Measurements from ENCODE around the gene PIP5KL1.

The PIP5KL1 gene

GRCh38 chr9:127905004-127905728 lies 25.4 kb downstream of the PIP5KL1 start:
- TF ChIP-seq, protein P1, sequence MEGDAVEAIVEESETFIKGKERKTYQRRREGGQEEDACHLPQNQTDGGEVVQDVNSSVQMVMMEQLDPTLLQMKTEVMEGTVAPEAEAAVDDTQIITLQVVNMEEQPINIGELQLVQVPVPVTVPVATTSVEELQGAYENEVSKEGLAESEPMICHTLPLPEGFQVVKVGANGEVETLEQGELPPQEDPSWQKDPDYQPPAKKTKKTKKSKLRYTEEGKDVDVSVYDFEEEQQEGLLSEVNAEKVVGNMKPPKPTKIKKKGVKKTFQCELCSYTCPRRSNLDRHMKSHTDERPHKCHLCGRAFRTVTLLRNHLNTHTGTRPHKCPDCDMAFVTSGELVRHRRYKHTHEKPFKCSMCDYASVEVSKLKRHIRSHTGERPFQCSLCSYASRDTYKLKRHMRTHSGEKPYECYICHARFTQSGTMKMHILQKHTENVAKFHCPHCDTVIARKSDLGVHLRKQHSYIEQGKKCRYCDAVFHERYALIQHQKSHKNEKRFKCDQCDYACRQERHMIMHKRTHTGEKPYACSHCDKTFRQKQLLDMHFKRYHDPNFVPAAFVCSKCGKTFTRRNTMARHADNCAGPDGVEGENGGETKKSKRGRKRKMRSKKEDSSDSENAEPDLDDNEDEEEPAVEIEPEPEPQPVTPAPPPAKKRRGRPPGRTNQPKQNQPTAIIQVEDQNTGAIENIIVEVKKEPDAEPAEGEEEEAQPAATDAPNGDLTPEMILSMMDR (IDR thresholded peaks at IDR 0.05; ENCODE audit: low read depth, low read length): no peak
- TF ChIP-seq EZH2phosphoT487 (IDR thresholded peaks at IDR 0.05; ENCODE audit: low read depth): no peak
- H2AFZ ChIP-seq (ENCODE audit: low read depth, low read length): no peak overlapping the region
- H3K4me1 ChIP-seq (ENCODE audit: low read length): peaks cover 78% of the 10 kb centered on the region
- peaks cover 21% of the 10 kb centered on the region for H4K20me1 ChIP-seq (ENCODE audit: insufficient read depth, low read length)
- peak overlapping the region; percentile 12; the same call in 1 of the 2 replicates for H3K9ac ChIP-seq (ENCODE audit: low read length)
- peaks cover 23% of the 10 kb centered on the region for H3K79me2 ChIP-seq (ENCODE audit: low read length)
- no peaks in the 10 kb centered on the region for H3K27me3 ChIP-seq (ENCODE audit: low read depth, low read length)
- H3K27ac ChIP-seq (ENCODE audit: low read length): peak overlapping the region; percentile 78
- peaks cover 29% of the 10 kb centered on the region for H3K36me3 ChIP-seq (replicated peaks; ENCODE audit: low read depth, low read length)
- H3K4me2 ChIP-seq (ENCODE audit: low read length): peak overlapping the region; percentile 53
- no peak overlapping the region for H3K4me3 ChIP-seq (ENCODE audit: low read length)
- H3K9me3 ChIP-seq (ENCODE audit: insufficient read depth, low read length): no peaks in the 10 kb centered on the region

DNA sequence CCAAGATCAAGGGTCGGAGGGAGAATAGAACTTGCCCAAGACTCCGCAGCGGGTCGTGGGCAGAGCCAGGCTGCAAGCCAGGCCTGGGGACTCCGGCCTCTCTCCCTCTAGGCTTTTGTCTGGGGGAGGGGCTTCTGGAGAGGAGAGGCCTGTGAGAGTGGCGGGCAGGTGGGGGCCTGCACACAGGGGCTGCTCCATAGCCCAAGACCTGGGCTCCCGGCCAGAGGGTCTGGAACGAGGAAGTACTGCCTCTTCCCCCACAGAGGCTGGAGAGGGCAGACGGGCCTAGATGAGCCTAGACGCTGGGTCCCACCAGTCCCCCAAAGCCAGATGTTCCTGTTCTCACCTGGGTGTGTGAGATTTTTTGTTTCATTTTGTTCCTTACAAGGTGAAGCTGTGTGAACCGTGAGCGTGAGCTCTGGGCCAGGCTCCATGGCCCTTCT lies 26.0 kb downstream of the PIP5KL1 start:
- H3K4me1 ChIP-seq (ENCODE audit: low read length): peaks cover 77% of the 10 kb centered on the region

DNA sequence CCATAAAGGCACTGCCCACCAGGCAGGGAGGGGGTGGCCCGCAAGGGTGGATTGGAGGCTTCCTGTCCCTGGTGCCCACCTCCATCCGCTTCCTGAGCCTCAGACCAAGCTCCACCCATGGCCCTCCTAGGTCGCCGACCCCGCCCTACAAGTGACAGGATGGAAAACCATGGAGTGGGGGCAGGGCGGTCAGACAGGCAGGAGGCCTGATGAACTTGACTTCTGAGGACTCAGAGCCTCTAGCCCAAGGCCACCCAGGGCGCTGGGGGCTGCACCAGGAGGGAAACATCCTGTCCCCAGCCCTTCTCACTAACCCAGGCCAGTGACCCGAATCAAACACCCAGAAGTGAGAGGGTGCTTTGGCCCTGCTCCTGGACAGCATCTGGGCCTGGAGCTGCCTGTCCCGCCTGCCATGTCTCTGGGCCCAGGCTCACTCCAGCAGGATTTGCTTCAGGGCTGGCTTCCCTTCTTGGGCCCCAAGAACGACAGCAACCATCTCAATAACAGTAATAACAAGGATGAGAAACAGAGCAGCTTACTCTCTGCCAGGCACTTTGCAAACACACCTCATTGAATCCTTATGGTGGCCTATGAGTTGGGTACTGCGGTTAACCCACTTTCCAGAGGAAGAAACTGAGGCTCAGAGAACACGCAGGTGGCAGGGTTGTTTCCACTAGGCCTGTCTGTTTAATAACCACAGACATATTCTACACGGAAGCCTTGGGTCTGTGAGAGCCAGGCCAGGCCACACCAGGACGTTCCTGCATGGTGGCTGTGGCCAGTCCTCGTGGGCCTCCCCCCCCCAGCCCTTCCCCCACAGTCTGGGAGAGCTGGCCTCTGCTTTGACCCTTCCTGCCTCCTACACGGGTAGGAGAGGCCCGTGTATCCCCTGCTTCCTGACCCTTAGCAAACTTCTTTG lies 26.8 kb downstream of the PIP5KL1 start:
- Histone ChIP-seq H3K4me1 (ENCODE audit: low read length) (peaks cover 76% of the 10 kb centered on the region), H3K4me3 (ENCODE audit: low read length) (no peak overlapping the region), H3K27ac (ENCODE audit: low read length) (peak overlapping the region; percentile 60), H3K9ac (ENCODE audit: low read length) (no peak overlapping the region), H3K27me3 (ENCODE audit: low read depth, low read length) (no peaks in the 10 kb centered on the region), H4K20me1 (ENCODE audit: insufficient read depth, low read length) (peaks cover 14% of the 10 kb centered on the region; the same call in 1 of the 2 replicates), H2AFZ (ENCODE audit: low read depth, low read length) (no peak overlapping the region), H3K4me2 (ENCODE audit: low read length) (peak overlapping the region; percentile 14; the same call in 1 of the 2 replicates), H3K79me2 (ENCODE audit: low read length) (peaks cover 17% of the 10 kb centered on the region), H3K9me3 (ENCODE audit: insufficient read depth, low read length) (no peaks in the 10 kb centered on the region), H3K36me3 (replicated peaks; ENCODE audit: low read depth, low read length) (peaks cover 21% of the 10 kb centered on the region)
- no peak for TF ChIP-seq EZH2phosphoT487 (IDR thresholded peaks at IDR 0.05; ENCODE audit: low read depth)
- TF ChIP-seq, protein P1 (IDR thresholded peaks at IDR 0.05; ENCODE audit: low read depth, low read length): no peak

More for the DNA sequence above, 26.0 kb downstream of the PIP5KL1 start:
- no peak overlapping the region for H3K9ac ChIP-seq (ENCODE audit: low read length)
- peaks cover 17% of the 10 kb centered on the region for H3K79me2 ChIP-seq (ENCODE audit: low read length)
- peaks cover 23% of the 10 kb centered on the region for H3K36me3 ChIP-seq (replicated peaks; ENCODE audit: low read depth, low read length)
- H3K27ac ChIP-seq (ENCODE audit: low read length): peak overlapping the region; percentile 78
- no peak for TF ChIP-seq EZH2phosphoT487 (IDR thresholded peaks at IDR 0.05; ENCODE audit: low read depth)
- TF ChIP-seq, protein P1 (IDR thresholded peaks at IDR 0.05; ENCODE audit: low read depth, low read length): no peak
- no peaks in the 10 kb centered on the region for H3K27me3 ChIP-seq (ENCODE audit: low read depth, low read length)
- no peak overlapping the region for H2AFZ ChIP-seq (ENCODE audit: low read depth, low read length)
- no peak overlapping the region for H3K4me3 ChIP-seq (ENCODE audit: low read length)
- no peak overlapping the region for H3K4me2 ChIP-seq (ENCODE audit: low read length)
- peaks cover 16% of the 10 kb centered on the region for H4K20me1 ChIP-seq (ENCODE audit: insufficient read depth, low read length)
- no peaks in the 10 kb centered on the region for H3K9me3 ChIP-seq (ENCODE audit: insufficient read depth, low read length)

Data from OCI-LY3 (cell line).